Measurements from ENCODE around the gene MITF.

DNA sequence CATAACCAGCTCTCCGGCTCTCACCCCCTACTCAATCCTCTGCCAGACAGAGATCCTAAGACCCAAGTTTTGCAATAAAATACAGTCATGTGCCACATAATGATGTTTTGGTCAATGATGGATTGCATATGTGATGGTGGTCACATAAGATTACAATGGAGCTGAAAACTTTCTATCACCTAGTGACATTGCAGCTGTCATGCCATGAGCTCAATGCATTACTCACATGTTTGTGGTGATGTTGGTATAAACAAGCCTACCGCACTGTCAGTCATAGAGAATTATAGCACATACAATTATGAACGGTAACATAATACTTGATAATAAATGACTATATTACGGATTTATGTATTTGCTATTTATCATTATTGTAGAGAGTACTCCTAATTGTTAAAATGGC, 233.4 kb downstream of the MITF start:
- TF ChIP-seq, protein P1, sequence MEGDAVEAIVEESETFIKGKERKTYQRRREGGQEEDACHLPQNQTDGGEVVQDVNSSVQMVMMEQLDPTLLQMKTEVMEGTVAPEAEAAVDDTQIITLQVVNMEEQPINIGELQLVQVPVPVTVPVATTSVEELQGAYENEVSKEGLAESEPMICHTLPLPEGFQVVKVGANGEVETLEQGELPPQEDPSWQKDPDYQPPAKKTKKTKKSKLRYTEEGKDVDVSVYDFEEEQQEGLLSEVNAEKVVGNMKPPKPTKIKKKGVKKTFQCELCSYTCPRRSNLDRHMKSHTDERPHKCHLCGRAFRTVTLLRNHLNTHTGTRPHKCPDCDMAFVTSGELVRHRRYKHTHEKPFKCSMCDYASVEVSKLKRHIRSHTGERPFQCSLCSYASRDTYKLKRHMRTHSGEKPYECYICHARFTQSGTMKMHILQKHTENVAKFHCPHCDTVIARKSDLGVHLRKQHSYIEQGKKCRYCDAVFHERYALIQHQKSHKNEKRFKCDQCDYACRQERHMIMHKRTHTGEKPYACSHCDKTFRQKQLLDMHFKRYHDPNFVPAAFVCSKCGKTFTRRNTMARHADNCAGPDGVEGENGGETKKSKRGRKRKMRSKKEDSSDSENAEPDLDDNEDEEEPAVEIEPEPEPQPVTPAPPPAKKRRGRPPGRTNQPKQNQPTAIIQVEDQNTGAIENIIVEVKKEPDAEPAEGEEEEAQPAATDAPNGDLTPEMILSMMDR (IDR thresholded peaks at IDR 0.05; ENCODE audit: low read length): no peak
- no peak for TF ChIP-seq EZH2 (IDR thresholded peaks at IDR 0.05; ENCODE audit: borderline replicate concordance, low read length)

Data from OCI-LY1 (cell line).